Right hindlimb (tissue), 1 donor: Measurements from ENCODE around the gene RFWD3.
"Not testable (repeated sequence)": the region's sequence is repeated elsewhere in the genome, so short reads cannot be mapped to it uniquely, and the experiment has no call there.

ENCODE experiments used
- DNase-seq: peaks from one replicate; pipeline ENCODE4 v3.0.0-alpha.2; 2018

RFWD3 gene

GRCh38 chr16:74666425-74667254, at the start of gene RFWD3:
Gene RFWD3, minus strand, starts transcription at chr16:74666877. Its CDS starts 5,428 bp downstream, at chr16:74661449.
- peak; percentile 98 for DNase-seq

- DNase-seq: no peak
Measured at GRCh38 chr16:74716355-74716754, 49.7 kb upstream of the RFWD3 start.

- no peak for DNase-seq
Measured at GRCh38 chr16:74713876-74714275, 47.2 kb upstream of the RFWD3 start.

GRCh38 chr16:74713325-74713724, 46.6 kb upstream of the RFWD3 start:
- DNase-seq: no peak

- DNase-seq: no peak
Measured at GRCh38 chr16:74711938-74712337, 45.3 kb upstream of the RFWD3 start.

GRCh38 chr16:74710401-74710800, 43.7 kb upstream of the RFWD3 start:
- DNase-seq: no peak

- DNase-seq: peak; percentile 80
Measured at GRCh38 chr16:74709441-74709877, 42.8 kb upstream of the RFWD3 start.

GRCh38 chr16:74700438-74701225, 34.0 kb upstream of the RFWD3 start, which contains the start of gene MLKL:
Gene MLKL, minus strand, starts transcription at chr16:74700862. Its CDS starts 5,105 bp downstream, at chr16:74695757.
- peak; percentile 53 for DNase-seq

- DNase-seq: peak; percentile 32
Measured at GRCh38 chr16:74700116-74700437, 33.4 kb upstream of the RFWD3 start.

GRCh38 chr16:74699666-74700065, 33.0 kb upstream of the RFWD3 start:
- no peak for DNase-seq

GRCh38 chr16:74698222-74698621, 31.5 kb upstream of the RFWD3 start:
- no peak for DNase-seq

- DNase-seq: peak; percentile 86
Measured at GRCh38 chr16:74695450-74696422, 29.1 kb upstream of the RFWD3 start.

- no peak for DNase-seq
Measured at GRCh38 chr16:74691093-74691855, 24.6 kb upstream of the RFWD3 start.

GRCh38 chr16:74682556-74682955, 15.9 kb upstream of the RFWD3 start:
- DNase-seq: no peak

- DNase-seq: no peak
Measured at GRCh38 chr16:74680681-74681080, 14.0 kb upstream of the RFWD3 start.

GRCh38 chr16:74679983-74680382, 13.3 kb upstream of the RFWD3 start:
- DNase-seq: no peak

GRCh38 chr16:74677868-74678267, 11.2 kb upstream of the RFWD3 start:
- no peak for DNase-seq

- DNase-seq: no peak
Measured at GRCh38 chr16:74673876-74674275, 7.2 kb upstream of the RFWD3 start.

GRCh38 chr16:74668877-74669276, 2.2 kb upstream of the RFWD3 start:
- not testable (repeated sequence) for DNase-seq

- peak; percentile 53 for DNase-seq
Measured at GRCh38 chr16:74667255-74667700, 601 bp upstream of the RFWD3 start.

- no peak for DNase-seq
Measured at GRCh38 chr16:74666010-74666421, 661 bp downstream of the RFWD3 start.

GRCh38 chr16:74661064-74661463, 5.6 kb downstream of the RFWD3 start:
- no peak for DNase-seq
